Esophagus muscularis mucosa (tissue), 3 donors: ENCODE measurements around the gene ACD.

Experiments
- CTCF ChIP-seq, 3 experiments: fragments of 200-600 bp in 2 of 3; fragments of 450-650 bp in 1 of 3; sonication (generic) in 2 of 3; IDR thresholded peaks; one replicate each; pipeline ENCODE4 v1.5.1; 2017 to 2019; ENCODE audit warnings: antibody characterized with exemption in 3 of 3, mild to moderate bottlenecking in 2 of 3, moderate library complexity in 1 of 3
- POLR2A ChIP-seq: fragments of 450-650 bp; IDR thresholded peaks from one replicate; pipeline ENCODE4 v1.6.1; 2017; ENCODE audit warnings: antibody characterized with exemption, moderate library complexity, mild to moderate bottlenecking, low read depth
- POLR2AphosphoS5 ChIP-seq, 2 donors: sonication (generic); formaldehyde crosslinking; IDR thresholded peaks; one replicate each; pipeline ENCODE4 v1.6.1; 2017; ENCODE audit warnings: antibody characterized with exemption in 2 of 2

- TF ChIP-seq POLR2A = no peak
- TF ChIP-seq CTCF (IDR thresholded peaks at IDR 0.05) = no peak
- no peak for TF ChIP-seq POLR2AphosphoS5 (IDR thresholded peaks at IDR 0.05)
Observed at GRCh38 chr16:67675579-67675935, 15.5 kb upstream of the ACD start.
